HG03439 (cell line): ENCODE results near the gene ESYT3.

Source experiments
- ATAC-seq: cut with Tn5 transposase; IDR thresholded peaks from one replicate; pipeline ENCODE4 v1.9.1; 2021; ENCODE audit warnings: mild to moderate bottlenecking, moderate library complexity; ENCODE audit not compliant: unreplicated experiment

The ESYT3 gene

GRCh38 chr3:138459619-138460535, 25.5 kb downstream of the ESYT3 start:
- ATAC-seq = no peak

- no peak for ATAC-seq
Observed at GRCh38 chr3:138460536-138461205, 26.3 kb downstream of the ESYT3 start.

DNA sequence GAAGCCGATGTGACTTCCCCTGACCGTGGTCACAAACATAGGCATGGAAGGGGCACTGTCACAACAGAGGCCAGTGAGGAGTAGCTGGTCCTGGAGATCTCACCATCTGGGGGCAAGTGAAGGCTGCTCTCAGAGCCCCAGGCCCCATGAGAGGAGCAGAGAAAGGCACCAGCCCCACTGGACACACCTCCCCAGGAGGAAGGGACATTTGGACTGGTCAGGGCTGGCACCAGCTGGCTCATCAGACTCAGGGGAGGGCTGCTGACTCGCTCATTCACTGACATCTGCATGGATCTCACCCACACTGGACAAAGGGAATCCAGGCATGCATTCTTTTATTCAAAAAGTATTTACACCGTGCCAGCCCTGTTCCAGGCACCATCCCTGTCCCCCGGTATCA, 26.8 kb downstream of the ESYT3 start:
- ATAC-seq = no peak

GRCh38 chr3:138461896-138462295, 27.5 kb downstream of the ESYT3 start:
- ATAC-seq = no peak

GRCh38 chr3:138463724-138464490, 29.5 kb downstream of the ESYT3 start:
- ATAC-seq = no peak

DNA sequence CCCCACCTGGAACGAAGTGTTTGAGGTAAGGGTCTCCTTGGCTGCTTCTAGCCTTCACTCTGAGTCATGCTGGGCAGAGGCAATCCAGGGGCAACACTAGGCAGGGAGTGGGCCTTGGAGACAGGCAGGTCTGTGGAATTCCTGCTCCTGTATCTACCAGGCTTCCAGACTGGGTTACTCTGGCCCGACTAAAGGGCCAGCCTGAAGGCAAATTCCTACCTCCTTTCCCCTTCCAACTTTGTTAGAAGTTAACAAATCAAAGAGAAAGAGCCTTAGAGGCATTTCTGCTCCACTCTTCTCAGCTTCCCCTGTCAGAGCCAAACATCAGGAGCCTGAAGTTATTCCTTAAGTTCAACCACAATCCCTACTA, 30.1 kb downstream of the ESYT3 start:
- no peak for ATAC-seq

DNA sequence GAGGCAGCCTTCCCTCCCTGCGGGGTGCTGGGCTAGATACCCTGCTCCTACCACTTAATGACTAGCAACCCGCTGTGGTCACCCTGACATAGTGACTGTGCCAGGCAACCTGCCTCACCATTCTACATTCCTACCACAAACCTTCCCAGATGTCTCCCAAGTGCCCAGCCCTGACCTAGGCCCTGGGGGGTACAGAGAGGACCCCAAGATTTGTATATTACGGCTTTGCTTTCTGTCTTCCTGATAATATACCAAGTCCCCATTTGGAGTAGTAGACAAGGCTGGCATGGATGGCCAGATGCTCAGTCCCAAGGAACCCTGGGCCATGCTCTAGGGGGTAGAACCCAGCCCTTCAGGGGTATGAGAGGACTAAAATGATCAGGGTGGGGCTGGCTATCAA, 31.0 kb downstream of the ESYT3 start:
- no peak for ATAC-seq

- ATAC-seq = no peak
Observed at GRCh38 chr3:138465925-138466324, 31.5 kb downstream of the ESYT3 start.

DNA sequence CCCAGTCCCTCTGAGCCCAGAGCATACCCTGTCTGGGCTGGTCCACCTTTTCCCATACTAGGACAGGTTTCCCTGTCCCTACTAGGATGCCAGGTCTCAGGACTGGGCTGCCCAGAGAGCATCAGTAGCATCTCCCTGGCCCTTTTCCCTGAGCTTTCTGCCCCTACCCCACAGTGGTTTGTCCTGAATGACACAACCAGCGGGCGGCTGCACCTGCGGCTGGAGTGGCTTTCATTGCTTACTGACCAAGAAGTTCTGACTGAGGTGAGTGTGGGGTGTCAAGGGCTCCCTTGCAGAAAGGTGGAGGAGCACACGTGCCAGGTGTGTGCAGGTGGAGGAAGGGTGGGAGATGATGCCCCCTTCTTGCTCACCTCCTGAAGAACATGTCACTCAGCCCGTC, 33.5 kb downstream of the ESYT3 start:
- ATAC-seq = no peak

- ATAC-seq = no peak
Observed at GRCh38 chr3:138468451-138468850, 34.0 kb downstream of the ESYT3 start.

GRCh38 chr3:138468886-138469285, 34.5 kb downstream of the ESYT3 start:
- no peak for ATAC-seq

DNA sequence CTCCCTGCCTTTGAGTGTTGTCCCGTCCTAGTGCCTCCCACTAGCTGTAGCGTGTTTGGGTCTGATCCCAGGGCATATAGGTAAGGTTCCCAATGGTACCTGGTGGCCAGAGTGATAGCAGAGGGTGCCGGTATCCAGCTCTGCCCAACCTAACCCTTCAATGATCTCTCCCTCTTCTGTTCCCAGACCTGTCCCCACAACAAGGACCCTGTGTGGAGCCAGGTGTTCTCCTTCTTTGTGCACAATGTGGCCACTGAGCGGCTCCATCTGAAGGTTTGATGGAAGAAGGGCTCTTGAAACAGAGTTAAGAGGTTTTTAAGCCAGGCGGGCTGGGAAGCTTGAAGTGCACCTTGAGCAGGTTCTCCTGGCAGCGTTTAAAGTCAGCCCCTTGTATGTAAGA, 35.5 kb downstream of the ESYT3 start:
- no peak for ATAC-seq

DNA sequence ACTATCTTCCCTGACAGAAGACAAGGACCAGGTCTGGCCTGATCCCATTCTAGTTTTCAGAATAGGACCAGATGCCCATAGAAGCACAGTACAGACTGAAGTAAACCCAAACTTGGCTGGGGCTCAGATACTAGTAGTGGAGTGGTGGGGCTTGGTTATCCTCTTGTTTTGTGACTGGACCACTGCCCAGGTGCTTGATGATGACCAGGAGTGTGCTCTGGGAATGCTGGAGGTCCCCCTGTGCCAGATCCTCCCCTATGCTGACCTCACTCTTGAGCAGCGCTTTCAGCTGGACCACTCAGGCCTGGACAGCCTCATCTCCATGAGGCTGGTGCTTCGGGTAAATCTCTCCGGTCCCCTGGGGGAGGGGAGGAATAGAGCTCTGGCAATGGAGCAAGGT, 36.3 kb downstream of the ESYT3 start:
- ATAC-seq = no peak

GRCh38 chr3:138471481-138471880, 37.1 kb downstream of the ESYT3 start:
- ATAC-seq = no peak

- no peak for ATAC-seq
Observed at GRCh38 chr3:138472141-138472825, 37.9 kb downstream of the ESYT3 start.

- ATAC-seq = no peak
Observed at GRCh38 chr3:138473391-138473790, 39.0 kb downstream of the ESYT3 start.

- no peak for ATAC-seq
Observed at GRCh38 chr3:138474163-138474562, 39.7 kb downstream of the ESYT3 start.

- no peak for ATAC-seq
Observed at GRCh38 chr3:138476526-138476925, 42.1 kb downstream of the ESYT3 start.

DNA sequence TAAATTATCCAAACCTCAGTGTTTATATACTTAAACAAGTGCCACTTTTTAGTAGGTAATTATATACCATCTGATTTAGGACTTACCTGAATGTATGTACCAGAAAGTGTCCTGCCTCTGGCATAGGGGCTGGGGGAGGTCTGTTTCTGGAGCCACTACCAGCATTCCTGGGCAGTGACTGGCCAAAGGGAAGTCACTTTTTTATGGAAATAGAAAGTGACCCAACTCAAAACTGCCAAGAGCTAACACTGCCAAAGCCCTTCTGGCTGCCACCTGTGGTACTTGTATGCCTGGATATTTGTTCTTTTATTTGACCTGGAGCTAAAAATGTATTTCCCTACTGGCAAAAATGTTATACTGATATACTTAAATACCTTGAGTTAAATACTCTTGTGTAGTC, 42.7 kb downstream of the ESYT3 start:
- no peak for ATAC-seq

GRCh38 chr3:138477801-138478200, 43.4 kb downstream of the ESYT3 start:
- no peak for ATAC-seq

DNA sequence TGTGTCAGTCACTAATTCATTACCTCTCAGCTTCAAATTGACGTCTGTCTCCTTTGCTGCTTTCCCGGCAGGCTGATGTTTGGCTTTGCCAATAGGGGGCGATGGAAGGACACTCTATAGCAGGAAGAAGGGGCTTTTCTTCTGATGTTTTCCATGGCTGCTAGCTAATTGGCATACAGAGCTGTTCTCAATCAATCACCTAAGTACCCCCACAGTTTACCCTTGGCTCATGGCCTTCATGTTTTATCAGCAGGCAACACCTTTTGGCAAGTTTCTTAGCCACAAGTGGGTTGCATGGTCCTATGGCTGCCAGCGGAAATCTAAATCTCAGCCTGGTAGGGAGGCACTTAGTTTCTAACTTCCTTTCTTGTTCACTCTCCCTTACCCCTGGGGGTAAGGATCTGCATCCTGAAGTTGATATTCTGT, 45.0 kb downstream of the ESYT3 start:
- no peak for ATAC-seq
